ENCODE data around the gene SMOC2.

GRCh38 chr6:168664956-168665355 lies 224.0 kb downstream of the SMOC2 start:
- TF ChIP-seq, protein P1, sequence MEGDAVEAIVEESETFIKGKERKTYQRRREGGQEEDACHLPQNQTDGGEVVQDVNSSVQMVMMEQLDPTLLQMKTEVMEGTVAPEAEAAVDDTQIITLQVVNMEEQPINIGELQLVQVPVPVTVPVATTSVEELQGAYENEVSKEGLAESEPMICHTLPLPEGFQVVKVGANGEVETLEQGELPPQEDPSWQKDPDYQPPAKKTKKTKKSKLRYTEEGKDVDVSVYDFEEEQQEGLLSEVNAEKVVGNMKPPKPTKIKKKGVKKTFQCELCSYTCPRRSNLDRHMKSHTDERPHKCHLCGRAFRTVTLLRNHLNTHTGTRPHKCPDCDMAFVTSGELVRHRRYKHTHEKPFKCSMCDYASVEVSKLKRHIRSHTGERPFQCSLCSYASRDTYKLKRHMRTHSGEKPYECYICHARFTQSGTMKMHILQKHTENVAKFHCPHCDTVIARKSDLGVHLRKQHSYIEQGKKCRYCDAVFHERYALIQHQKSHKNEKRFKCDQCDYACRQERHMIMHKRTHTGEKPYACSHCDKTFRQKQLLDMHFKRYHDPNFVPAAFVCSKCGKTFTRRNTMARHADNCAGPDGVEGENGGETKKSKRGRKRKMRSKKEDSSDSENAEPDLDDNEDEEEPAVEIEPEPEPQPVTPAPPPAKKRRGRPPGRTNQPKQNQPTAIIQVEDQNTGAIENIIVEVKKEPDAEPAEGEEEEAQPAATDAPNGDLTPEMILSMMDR (IDR thresholded peaks at IDR 0.05; ENCODE audit: low read depth, low read length): no peak
- no peak for TF ChIP-seq EZH2phosphoT487 (IDR thresholded peaks at IDR 0.05; ENCODE audit: low read depth)

Data from OCI-LY3 (cell line).